Heart left ventricle (tissue), 13 donors: Measurements from ENCODE around the gene IL1RAPL1.

Experiments
- CTCF ChIP-seq, 12 donors: fragments of 200-600 bp; sonication (generic) in 4 of 12; IDR thresholded peaks; one replicate each; pipeline versions ENCODE4 v1.5.0 to v1.8.0; 2018 to 2022; ENCODE audit warnings: antibody characterized with exemption in 12 of 12, mild to moderate bottlenecking in 5 of 12
- POLR2A ChIP-seq, 2 donors: fragments of 450-650 bp; IDR thresholded peaks; one replicate each; pipeline ENCODE4 v1.6.1; 2017; ENCODE audit warnings: antibody characterized with exemption in 2 of 2, mild to moderate bottlenecking in 2 of 2, moderate library complexity in 2 of 2
- donor health status: ischemic (EF 13 %, LVEDD 7.1; RV severe dilation, severe dysfunction).
- donor health status: DM: no; HTN: yes; CAD: no.
- donor health status: DM: no; HTN: no; CAD: no.
- donor health status: ischemic (EF 25% LVEDD 6.9; RV normal size, moderate dysfunction).
- donor health status: ischemic (EF 25% LVEDD 5.7; RV mildly dilated, moderate dysfunction).
- donor health status: ischemic (EF 35%, LVEDD 5.7; RV mildly dilated, moderate dysfunction).
- donor health status: nonischemic (EF 11% LVEDD 7.7; RV severe dilation, severe dysfunction).
- donor health status: DM: yes; HTN: yes; CAD: no.
- donor health status: PGD.
- donor health status: ischemic (EF 29% LVEDD 5.4; RV normal size, mild dysfunction).
- donor health status: nonischemic (EF 23%, LVEDD 6.1; RV moderate dilation, normal function).

- TF ChIP-seq POLR2A (IDR thresholded peaks at IDR 0.05), result no peak
- no peak for TF ChIP-seq CTCF (IDR thresholded peaks at IDR 0.05)
These were observed 1112.0 kb downstream of the IL1RAPL1 start for GRCh38 chrX:29699239-29699638.
